Activated CD4-positive, CD25-positive, alpha-beta regulatory T cell treated with anti-CD3 and anti-CD28 coated beads, Interleukin-2, amount 50 U/mL, for 24 hours (primary cell): ENCODE data around the gene SYF2.
"Not testable (repeated sequence)": the region's sequence is repeated elsewhere in the genome, so short reads cannot be mapped to it uniquely, and the experiment has no call there.

Experiments
- ATAC-seq, 2 donors: fragments of 150-1000 bp; cut with Tn5 transposase; one replicate each; pipeline ENCODE4 v1.10.0; 2021; ENCODE audit warnings: mild to moderate bottlenecking in 1 of 2, moderate library complexity in 1 of 2

The SYF2 gene

DNA sequence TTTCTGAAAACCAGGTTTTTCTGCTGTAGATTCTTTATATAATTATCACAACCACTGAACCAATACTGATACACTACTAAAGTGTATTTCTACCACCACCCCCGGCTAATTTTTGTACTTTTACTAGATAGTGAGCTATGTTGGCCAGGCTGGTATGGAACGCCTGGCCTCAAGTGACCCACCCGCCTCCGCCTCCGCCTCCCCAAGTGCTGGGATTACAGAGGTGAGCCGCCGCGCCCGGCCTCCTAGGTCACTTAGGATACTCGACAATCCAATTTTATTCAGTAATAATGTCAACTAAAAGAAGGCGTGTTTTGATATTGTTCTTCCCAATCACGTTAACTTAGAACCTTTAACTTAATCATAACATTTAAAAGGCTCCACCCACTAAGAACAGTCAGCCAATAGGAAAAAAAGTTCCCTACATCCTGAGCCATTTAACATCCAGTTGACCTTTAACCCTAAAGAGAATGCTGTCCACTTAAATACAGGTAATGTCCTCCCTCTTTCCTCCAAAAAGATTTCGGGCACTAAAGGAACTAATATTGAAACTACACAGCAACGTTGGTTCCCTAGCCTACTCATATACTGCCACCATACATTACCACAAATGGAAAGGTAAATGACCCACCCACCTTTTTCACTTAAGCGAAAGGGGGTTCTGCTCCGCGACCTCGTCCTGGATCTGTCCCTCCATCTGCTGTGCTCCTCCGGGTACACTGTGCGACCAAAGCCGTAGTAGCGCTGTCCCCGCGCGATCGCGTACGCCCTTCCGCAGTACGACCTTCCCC is 13.7 kb upstream of the SYF2 start:
- ATAC-seq = no peak

DNA sequence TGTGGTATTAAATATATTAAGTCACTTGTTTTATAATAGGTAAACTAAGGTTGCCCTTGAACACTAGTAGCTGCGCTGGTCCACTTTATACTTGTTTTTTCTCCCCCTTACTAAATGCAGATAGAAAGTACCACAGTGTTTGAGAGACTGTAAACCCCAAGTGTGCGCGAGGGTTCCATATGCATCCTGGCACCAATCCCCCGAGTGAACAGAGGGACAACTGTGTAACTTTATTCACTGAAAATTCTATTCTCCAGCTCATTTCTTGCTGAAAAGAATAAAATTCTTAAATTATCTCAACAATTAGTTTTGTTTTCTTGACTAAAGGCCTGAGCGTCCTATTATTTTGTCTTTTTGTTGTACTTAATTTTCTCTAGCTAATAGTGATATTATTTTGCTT is 13.1 kb upstream of the SYF2 start:
- ATAC-seq = no peak

DNA sequence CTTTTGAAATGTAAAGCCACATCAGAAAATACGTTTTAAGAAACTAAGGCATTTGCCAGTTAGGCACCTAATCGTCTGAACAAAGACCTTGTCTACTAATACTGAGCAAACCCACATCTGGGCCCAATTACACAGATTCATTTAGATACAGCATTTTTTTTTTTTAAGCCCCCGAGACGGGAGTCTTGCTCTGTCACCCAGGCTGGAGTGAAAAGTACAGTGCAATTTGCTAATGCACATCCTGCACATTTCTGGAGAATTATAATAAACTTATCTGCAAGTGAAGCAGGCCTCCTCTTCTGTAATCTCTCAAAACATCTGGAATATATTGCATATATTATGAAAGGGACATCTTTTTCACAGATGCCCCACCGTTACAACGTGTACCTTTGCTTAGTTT is 11.6 kb upstream of the SYF2 start:
- ATAC-seq = no peak

GRCh38 chr1:25239681-25240541 is 7.6 kb upstream of the SYF2 start:
- ATAC-seq = peak; percentile 89 to 91

DNA sequence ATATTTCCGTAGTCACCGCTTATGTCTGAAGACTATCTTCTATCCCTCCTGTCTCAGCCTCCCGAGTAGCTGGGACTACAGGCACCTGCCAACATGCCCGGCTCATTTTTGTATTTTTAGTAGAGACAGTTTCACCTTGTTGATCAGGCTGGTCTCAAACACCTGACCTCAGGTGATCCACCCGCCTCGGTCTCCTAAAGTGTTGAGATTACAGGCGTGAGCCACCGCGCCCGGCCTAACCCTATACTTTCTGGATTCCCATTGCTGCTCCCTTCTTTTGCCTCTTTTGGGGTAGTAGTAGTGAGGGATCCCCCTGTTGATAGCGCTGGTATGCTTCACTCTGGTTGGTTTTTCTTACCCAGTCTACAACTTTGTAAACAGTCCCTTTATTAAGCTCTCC is 5.7 kb upstream of the SYF2 start:
- no peak for ATAC-seq

GRCh38 chr1:25236261-25236660 is 4.0 kb upstream of the SYF2 start:
- not testable (repeated sequence) for ATAC-seq

- ATAC-seq = not testable (repeated sequence)
These were observed 3.1 kb upstream of the SYF2 start for GRCh38 chr1:25235411-25235810.

DNA sequence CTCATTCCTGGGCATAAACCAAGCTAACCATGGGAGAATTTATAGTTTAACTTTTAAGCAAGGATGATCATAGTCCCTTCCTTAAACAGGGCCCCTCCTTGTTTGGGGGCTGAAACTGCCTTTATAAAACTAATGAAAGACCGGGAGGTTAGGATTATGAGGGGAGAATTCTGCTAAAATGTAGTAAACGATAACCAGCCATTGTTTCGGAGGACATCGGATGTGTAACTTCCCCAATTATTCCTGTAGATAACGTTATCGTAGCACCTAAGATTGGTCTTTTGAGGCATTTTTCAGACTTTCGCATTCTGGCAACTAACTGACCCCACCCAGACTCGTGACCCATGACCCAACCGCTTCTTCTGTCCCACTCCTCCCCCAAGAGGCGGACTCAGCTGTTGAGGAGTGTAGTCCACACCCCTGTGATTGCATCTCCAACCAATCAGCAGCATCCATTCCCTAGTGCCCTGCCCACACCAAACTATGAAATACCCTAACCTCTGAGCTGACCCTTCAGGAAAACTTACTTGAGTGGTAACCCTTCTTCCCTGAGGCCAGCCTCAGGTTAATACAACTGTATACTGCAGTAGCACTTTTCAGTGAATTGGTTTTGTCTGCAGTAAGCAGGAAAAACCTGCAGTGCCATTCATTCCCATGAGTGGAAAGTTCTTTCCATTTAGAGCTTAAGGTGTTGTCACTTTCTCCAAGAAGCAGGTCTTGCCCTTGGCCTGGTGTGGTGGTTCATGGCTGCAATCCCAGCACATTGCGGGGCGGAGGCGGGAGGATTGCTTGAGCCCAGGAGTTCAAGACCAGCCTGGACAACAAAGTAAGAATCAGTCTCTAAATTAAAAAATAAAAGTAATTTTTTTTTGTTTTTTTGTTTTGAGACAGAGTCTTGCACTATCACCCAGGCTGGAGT is 823 bp upstream of the SYF2 start:
- ATAC-seq = peak; percentile 67 to 70

DNA sequence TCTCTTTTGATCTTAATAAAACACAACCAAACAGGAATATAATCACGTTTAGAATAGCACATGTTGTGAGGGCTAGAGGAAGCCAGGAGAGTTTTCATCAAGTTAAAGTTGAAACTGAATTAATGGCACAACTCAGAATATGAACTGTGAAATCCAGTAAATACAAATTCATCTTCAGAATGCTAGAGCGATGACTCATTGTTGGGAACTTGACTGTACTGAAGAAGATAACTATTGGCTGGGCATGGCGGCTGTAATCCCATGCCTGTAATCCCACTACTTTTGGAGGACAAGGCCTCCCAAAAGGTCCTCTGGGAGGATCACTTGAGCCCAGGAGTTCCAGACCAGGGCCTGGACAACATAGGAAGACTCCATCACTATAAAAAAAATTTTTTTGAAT is 8.8 kb downstream of the SYF2 start:
- no peak for ATAC-seq

GRCh38 chr1:25222606-25223005 is 9.7 kb downstream of the SYF2 start:
- no peak for ATAC-seq

DNA sequence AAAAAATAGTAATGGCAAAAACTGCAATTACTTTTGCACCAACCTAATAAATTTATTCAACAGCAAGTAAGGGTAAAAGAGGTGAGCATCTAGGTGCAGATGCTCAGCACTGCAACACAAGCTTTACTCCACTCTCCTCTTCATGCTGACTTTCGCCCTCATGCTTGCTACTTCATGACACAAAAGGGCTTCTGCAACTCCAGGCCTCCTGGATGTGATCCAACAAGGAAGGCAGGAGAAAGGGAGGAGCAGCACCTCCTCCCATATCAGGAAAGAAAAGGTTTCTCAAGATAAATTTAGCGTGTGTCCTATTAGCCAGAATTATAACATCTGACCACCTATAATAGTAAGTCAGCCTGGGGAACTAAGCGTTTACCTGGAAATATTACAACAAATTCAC is 11.6 kb downstream of the SYF2 start:
- no peak for ATAC-seq

DNA sequence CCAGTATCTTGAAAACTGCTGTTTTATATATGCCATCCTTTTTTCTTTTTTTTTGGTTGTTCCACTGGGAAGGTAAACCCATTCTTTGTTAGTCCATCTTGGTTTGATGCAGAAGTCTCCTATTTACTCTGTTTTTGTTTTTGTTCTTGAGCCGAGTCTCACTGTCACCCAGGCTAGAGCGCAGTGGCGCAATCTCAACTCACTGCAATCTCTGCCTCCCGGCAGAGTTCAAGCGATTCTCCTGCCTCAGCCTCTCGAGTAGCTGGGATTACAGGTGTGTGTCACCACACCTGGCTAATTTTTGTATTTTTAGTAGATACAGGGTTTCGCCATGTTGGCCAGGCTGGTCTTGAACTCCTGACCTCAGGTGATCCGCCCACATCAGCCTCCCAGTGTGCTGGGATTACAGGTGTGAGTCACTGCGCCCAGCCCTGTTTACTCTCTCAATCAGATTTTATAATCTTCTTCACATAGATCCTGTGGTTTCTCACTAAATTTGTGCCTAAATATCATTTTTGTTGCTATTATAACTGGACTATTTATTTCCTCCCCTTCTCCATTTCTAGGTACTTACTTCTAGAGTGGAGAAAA is 12.5 kb downstream of the SYF2 start:
- ATAC-seq = no peak

DNA sequence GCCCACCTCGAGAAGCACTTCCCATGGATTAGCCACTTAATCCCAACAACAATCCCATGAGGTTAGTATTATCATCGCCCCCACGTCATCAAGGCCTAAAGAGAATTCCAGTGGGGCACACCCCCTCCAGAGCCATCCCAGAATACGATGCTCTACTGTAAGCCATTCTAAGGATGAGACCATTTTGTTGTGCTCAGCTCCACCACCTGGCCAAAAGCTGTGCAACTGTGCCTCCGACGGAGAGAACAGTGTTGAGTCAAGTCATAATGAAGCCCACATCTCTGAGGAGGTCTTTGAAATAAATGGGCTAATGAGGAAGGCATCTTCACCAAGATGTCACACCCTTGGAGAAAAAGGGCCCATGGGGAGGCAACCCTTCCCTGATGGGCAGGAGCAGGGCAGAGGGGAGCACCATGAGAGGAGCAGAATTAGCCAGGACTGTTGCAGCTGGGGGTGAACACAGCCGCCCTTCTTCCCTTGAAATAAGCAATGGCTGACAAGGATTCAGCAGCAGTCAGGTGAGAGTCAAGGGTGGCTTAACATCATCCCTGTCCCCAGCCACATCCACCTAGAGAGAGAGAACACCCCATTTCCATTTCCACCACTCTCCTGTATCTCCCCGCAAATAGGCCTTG is 14.6 kb downstream of the SYF2 start:
- ATAC-seq = no peak

GRCh38 chr1:25217015-25217414 is 15.3 kb downstream of the SYF2 start:
- ATAC-seq = no peak

DNA sequence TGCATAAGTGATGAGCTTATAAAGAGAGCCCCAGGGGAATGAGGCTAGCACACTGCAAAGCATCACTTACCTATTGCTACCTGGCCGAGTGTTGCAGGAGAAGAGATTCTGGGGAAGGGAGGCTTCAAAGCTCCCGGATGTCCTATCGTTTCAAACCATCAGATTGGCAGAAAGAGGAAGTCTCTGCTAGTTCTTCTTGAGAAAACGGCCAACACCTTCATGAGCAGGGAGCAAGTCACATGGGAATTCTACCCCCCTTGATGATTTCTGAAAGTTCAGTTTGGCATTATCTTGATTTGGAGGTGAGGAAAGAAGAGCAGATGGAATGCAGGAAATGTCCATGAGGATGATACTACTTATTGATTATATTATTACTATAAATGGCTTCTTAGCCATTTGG is 16.2 kb downstream of the SYF2 start:
- no peak for ATAC-seq

- no peak for ATAC-seq
These were observed 19.6 kb downstream of the SYF2 start for GRCh38 chr1:25212725-25213124.

- ATAC-seq = no peak
These were observed 21.6 kb downstream of the SYF2 start for GRCh38 chr1:25210728-25211127.

GRCh38 chr1:25209516-25209915 is 22.8 kb downstream of the SYF2 start:
- ATAC-seq = no peak

- no peak for ATAC-seq
These were observed 23.6 kb downstream of the SYF2 start for GRCh38 chr1:25208561-25209222.

DNA sequence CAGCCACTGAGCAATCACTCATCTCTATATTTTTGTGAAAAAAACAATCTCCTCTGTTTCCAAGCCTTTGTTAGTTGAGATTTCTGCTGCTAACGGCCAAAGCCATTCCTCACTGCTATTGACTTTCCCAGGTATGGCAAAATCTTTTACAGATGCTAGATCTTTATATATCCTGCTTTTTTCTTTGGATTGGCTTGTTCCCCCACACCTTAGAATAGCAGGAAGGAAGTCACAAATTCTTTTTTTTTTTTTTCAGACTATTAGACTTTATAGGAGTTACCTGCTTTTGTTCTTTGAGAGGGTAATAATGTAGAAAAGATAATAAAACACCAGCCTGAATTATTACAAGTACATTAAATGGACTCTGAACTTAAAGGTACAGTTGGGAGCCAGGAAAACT is 24.2 kb downstream of the SYF2 start:
- no peak for ATAC-seq

DNA sequence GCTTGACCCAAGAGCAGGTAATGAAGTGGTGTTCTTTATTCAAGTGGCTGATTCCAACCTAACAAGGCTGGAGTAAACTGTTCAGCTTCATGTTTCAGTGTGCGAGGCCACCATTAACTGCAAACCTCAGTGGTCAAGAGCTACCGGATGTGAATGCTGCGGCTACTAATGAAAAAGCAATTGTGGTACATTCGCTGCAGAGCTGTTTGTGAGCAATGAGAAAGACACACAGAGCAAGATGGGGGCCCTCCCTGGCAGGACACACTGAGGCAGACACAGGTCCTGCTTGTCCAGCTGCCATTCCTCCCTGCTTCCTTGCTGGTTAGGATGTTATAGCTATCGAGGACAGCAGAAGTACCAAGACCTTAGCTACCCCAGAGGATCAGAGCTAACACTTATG is 26.1 kb downstream of the SYF2 start:
- no peak for ATAC-seq

- ATAC-seq = no peak
These were observed 26.5 kb downstream of the SYF2 start for GRCh38 chr1:25205786-25206185.
